Nephron progenitor cell (in vitro differentiated cells): ENCODE measurements around the gene RBM47.

Source experiments
- DNase-seq: peaks from one replicate; pipeline ENCODE4 v3.0.0; 2021
- H3K27ac Mint-ChIP-seq: 2 replicates; pipeline ENCODE4 v1.8.0; 2021; ENCODE audit warnings: mild to moderate bottlenecking, moderate library complexity, mixed read lengths
- H3K27me3 Mint-ChIP-seq: 2 replicates; pipeline ENCODE4 v1.8.0; 2021; ENCODE audit warnings: mild to moderate bottlenecking, low read depth, mixed read lengths; ENCODE audit not compliant: poor library complexity
- H3K36me3 Mint-ChIP-seq: 2 replicates; pipeline ENCODE4 v1.8.0; 2021; ENCODE audit warnings: low read depth, mixed read lengths
- H3K4me1 Mint-ChIP-seq: 2 replicates; pipeline ENCODE4 v1.8.0; 2021; ENCODE audit warnings: mixed read lengths
- H3K4me3 Mint-ChIP-seq: 2 replicates; pipeline ENCODE4 v1.8.0; 2021; ENCODE audit warnings: mild to moderate bottlenecking, moderate library complexity, mixed read lengths
- H3K9me3 Mint-ChIP-seq: 2 replicates; pipeline ENCODE4 v1.8.0; 2021; ENCODE audit warnings: mild to moderate bottlenecking, moderate library complexity, mixed read lengths
- CTCF ChIP-seq: fragments of 200-600 bp; sonication (generic); IDR thresholded peaks from 2 replicates; pipeline ENCODE4 v1.5.0; 2021; ENCODE audit warnings: antibody characterized with exemption

The RBM47 gene

GRCh38 chr4:40492691-40493090, 137.0 kb downstream of the RBM47 start:
- Mint-ChIP-seq H3K4me3 (no peak overlapping the region), H3K27ac (peak overlapping the region; percentile 35), H3K27me3 (peaks cover 3% of the 10 kb centered on the region), H3K9me3 (no peaks in the 10 kb centered on the region), H3K4me1 (peaks cover 10% of the 10 kb centered on the region), H3K36me3 (no peaks in the 10 kb centered on the region)
- DNase-seq = no peak
- no peak for TF ChIP-seq CTCF

GRCh38 chr4:40490481-40490880, 139.2 kb downstream of the RBM47 start:
- H3K4me1 Mint-ChIP-seq = peaks cover 10% of the 10 kb centered on the region
- no peak for TF ChIP-seq CTCF
- peaks cover 5% of the 10 kb centered on the region for H3K27me3 Mint-ChIP-seq
- no peak overlapping the region for H3K4me3 Mint-ChIP-seq
- no peaks in the 10 kb centered on the region for H3K36me3 Mint-ChIP-seq
- no peak for DNase-seq
- no peaks in the 10 kb centered on the region for H3K9me3 Mint-ChIP-seq
- no peak overlapping the region for H3K27ac Mint-ChIP-seq

GRCh38 chr4:40489961-40490360, 139.7 kb downstream of the RBM47 start:
- H3K36me3 Mint-ChIP-seq = no peaks in the 10 kb centered on the region
- no peak for DNase-seq
- H3K27me3 Mint-ChIP-seq = peaks cover 2% of the 10 kb centered on the region
- no peak for TF ChIP-seq CTCF
- no peaks in the 10 kb centered on the region for H3K9me3 Mint-ChIP-seq
- no peak overlapping the region for H3K4me3 Mint-ChIP-seq
- H3K27ac Mint-ChIP-seq = no peak overlapping the region
- H3K4me1 Mint-ChIP-seq = peaks cover 13% of the 10 kb centered on the region

- H3K9me3 Mint-ChIP-seq = peaks cover 11% of the 10 kb centered on the region
- H3K27ac Mint-ChIP-seq = no peak overlapping the region
- H3K4me3 Mint-ChIP-seq = no peak overlapping the region
- peaks cover 9% of the 10 kb centered on the region for H3K27me3 Mint-ChIP-seq
- no peak for TF ChIP-seq CTCF
- H3K4me1 Mint-ChIP-seq = peaks cover 21% of the 10 kb centered on the region
- DNase-seq = no peak
- no peaks in the 10 kb centered on the region for H3K36me3 Mint-ChIP-seq
Measured at GRCh38 chr4:40486534-40486933, 143.1 kb downstream of the RBM47 start.

- no peak for TF ChIP-seq CTCF
- no peak for DNase-seq
- Mint-ChIP-seq H3K4me1 (peaks cover 21% of the 10 kb centered on the region), H3K4me3 (no peak overlapping the region), H3K9me3 (peaks cover 11% of the 10 kb centered on the region), H3K36me3 (no peaks in the 10 kb centered on the region), H3K27ac (peak overlapping the region; percentile 4), H3K27me3 (peaks cover 9% of the 10 kb centered on the region)
Measured at GRCh38 chr4:40484346-40485090, 145.1 kb downstream of the RBM47 start.

- peaks cover 25% of the 10 kb centered on the region for H3K4me1 Mint-ChIP-seq
- H3K27ac Mint-ChIP-seq = peak overlapping the region; percentile 89
- no peak for TF ChIP-seq CTCF
- peaks cover 11% of the 10 kb centered on the region for H3K9me3 Mint-ChIP-seq
- peak overlapping the region; percentile 25 for H3K4me3 Mint-ChIP-seq
- DNase-seq = peak; percentile 3
- H3K36me3 Mint-ChIP-seq = no peaks in the 10 kb centered on the region
- peaks cover 9% of the 10 kb centered on the region for H3K27me3 Mint-ChIP-seq
Measured at GRCh38 chr4:40482985-40483647, 146.5 kb downstream of the RBM47 start.
